ENCODE data around the gene NOBOX. TPM values are rescaled to one million over a fixed set of nuclear protein-coding genes. Genes with fewer than 3 reads are reported as not detected.
"Not testable (repeated sequence)": the region's sequence is repeated elsewhere in the genome, so short reads cannot be mapped to it uniquely, and the experiment has no call there.

The NOBOX gene
- total RNA-seq, 4 donors from 2014 or later, result not detected

GRCh38 chr7:144386741-144387140 lies 16.8 kb downstream of the NOBOX start:
- Histone ChIP-seq H3K4me3 (no peak overlapping the region), H3K9me3 (no peaks in the 10 kb centered on the region), H3K4me1 (peaks cover 0 to under 1% (median 0%) of the 10 kb centered on the region in 4 donors), H3K27me3 (no peaks in the 10 kb centered on the region), H3K27ac (no peak overlapping the region), H3K36me3 (no peaks in the 10 kb centered on the region)
- no peak for DNase-seq (ENCODE audit: low spot score in 2 of 2)
- no peak for TF ChIP-seq POLR2A (IDR thresholded peaks at IDR 0.05)
- no peak for TF ChIP-seq EP300 (IDR thresholded peaks at IDR 0.05)
- TF ChIP-seq, protein P1, sequence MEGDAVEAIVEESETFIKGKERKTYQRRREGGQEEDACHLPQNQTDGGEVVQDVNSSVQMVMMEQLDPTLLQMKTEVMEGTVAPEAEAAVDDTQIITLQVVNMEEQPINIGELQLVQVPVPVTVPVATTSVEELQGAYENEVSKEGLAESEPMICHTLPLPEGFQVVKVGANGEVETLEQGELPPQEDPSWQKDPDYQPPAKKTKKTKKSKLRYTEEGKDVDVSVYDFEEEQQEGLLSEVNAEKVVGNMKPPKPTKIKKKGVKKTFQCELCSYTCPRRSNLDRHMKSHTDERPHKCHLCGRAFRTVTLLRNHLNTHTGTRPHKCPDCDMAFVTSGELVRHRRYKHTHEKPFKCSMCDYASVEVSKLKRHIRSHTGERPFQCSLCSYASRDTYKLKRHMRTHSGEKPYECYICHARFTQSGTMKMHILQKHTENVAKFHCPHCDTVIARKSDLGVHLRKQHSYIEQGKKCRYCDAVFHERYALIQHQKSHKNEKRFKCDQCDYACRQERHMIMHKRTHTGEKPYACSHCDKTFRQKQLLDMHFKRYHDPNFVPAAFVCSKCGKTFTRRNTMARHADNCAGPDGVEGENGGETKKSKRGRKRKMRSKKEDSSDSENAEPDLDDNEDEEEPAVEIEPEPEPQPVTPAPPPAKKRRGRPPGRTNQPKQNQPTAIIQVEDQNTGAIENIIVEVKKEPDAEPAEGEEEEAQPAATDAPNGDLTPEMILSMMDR (IDR thresholded peaks at IDR 0.05), result no peak

DNA sequence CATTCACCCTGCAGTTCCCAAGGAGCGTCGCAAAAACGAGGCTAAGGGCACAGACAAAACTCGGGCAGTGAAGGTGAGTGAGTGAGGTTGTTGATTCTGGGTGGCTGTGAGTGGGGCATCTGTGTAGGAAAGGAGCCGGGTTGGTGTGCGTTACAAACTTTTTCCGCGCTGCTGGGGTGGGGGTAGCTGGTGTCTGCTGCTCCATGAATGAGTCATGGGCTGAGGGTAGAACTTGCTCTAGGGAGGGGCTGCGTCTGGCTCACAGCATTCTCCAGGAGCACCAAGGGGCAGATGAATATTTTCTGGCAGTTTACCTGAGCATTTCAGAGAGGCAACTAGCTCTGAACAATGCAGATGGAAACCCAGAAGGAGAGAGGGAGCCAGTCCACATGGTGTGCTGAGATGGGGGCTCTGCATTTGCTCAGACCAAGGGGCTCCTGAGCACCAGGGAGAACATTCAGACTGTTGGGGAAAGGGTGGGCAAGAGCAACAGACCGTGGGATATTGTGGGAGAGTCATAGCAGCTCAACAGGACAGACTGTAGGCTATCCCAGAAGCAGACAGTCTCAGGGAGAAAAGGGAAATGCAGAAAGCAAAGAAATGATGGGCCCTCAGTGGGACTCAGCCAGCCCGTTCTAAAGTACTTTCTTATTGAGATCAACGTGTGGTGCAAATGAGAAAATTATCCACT lies 18.8 kb downstream of the NOBOX start:
- no peaks in the 10 kb centered on the region for H3K9me3 ChIP-seq
- H3K36me3 ChIP-seq, result peaks cover 0 to 10% (median 0%) of the 10 kb centered on the region in 3 donors
- H3K27me3 ChIP-seq, result no peaks in the 10 kb centered on the region
- 64 to 67% methylated on average over 12 of the region's 12 CpGs for WGBS, 2 donors
- DNase-seq (ENCODE audit: low spot score in 2 of 2), result no peak
- H3K27ac ChIP-seq, result no peak overlapping the region
- TF ChIP-seq, protein P1 (IDR thresholded peaks at IDR 0.05), result no peak
- TF ChIP-seq EP300 (IDR thresholded peaks at IDR 0.05) (no peak), POLR2A (IDR thresholded peaks at IDR 0.05) (no peak)
- no peaks in the 10 kb centered on the region for H3K4me1 ChIP-seq
- no peak overlapping the region for H3K4me3 ChIP-seq

GRCh38 chr7:144384071-144384470 lies 19.4 kb downstream of the NOBOX start:
- Histone ChIP-seq H3K9me3 (no peaks in the 10 kb centered on the region), H3K27me3 (no peaks in the 10 kb centered on the region), H3K4me3 (no peak overlapping the region), H3K27ac (no peak overlapping the region), H3K36me3 (peaks cover 0 to 16% (median 0%) of the 10 kb centered on the region in 3 donors), H3K4me1 (no peaks in the 10 kb centered on the region)
- 69 to 70% methylated on average over 4 of the region's 4 CpGs for WGBS, 2 donors
- DNase-seq (ENCODE audit: low spot score in 2 of 2), result no peak
- TF ChIP-seq, protein P1 (IDR thresholded peaks at IDR 0.05), result no peak
- TF ChIP-seq POLR2A (IDR thresholded peaks at IDR 0.05) (no peak), EP300 (IDR thresholded peaks at IDR 0.05) (no peak)

GRCh38 chr7:144379776-144380384 lies 23.6 kb downstream of the NOBOX start:
- no peak for TF ChIP-seq EP300 (IDR thresholded peaks at IDR 0.05)
- no peak for TF ChIP-seq POLR2A (IDR thresholded peaks at IDR 0.05)
- TF ChIP-seq, protein P1 (IDR thresholded peaks at IDR 0.05), result no peak
- no peak for DNase-seq (ENCODE audit: low spot score in 2 of 2)
- Histone ChIP-seq H3K4me1 (no peaks in the 10 kb centered on the region), H3K27me3 (no peaks in the 10 kb centered on the region), H3K9me3 (no peaks in the 10 kb centered on the region), H3K4me3 (no peak overlapping the region), H3K27ac (no peak overlapping the region), H3K36me3 (peaks cover 0 to 37% (median 0%) of the 10 kb centered on the region in 3 donors)
- 94 to 95% methylated on average over 11 of the region's 11 CpGs for WGBS, 2 donors

DNA sequence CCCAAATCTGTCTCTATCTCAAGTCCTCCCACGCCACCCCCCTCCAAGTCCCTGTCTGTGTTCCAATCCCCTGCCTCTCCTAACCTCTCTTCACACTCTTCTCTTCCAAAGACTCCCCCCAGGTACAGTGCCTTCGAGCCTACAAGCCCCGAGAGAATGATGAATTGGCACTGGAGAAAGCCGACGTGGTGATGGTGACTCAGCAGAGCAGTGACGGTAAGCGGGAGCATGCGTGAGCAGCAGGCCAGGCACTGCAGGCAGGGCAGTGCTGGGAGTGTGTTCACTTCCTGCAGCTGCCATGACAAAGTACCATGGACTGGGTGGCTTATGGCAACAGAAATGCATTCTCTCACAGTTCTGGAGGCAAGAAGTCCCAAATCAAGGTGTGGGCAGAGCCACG lies 24.8 kb downstream of the NOBOX start:
- no peak for TF ChIP-seq EP300 (IDR thresholded peaks at IDR 0.05)
- TF ChIP-seq, protein P1 (IDR thresholded peaks at IDR 0.05), result no peak
- TF ChIP-seq POLR2A (IDR thresholded peaks at IDR 0.05), result no peak
- DNase-seq (ENCODE audit: low spot score in 2 of 2), result no peak
- no peaks in the 10 kb centered on the region for H3K9me3 ChIP-seq

GRCh38 chr7:144369221-144369620 lies 34.3 kb downstream of the NOBOX start:
- not testable (repeated sequence) for H3K27ac ChIP-seq; H3K4me1 ChIP-seq; DNase-seq (ENCODE audit: low spot score in 2 of 2); H3K4me3 ChIP-seq; H3K27me3 ChIP-seq; H3K36me3 ChIP-seq; H3K9me3 ChIP-seq
- WGBS, 2 donors, result 96 to 100% methylated on average over 4 of the region's 7 CpGs

More for the DNA sequence above, 24.8 kb downstream of the NOBOX start:
- no peaks in the 10 kb centered on the region for H3K4me1 ChIP-seq
- H3K4me3 ChIP-seq, result no peak overlapping the region
- H3K36me3 ChIP-seq, result peaks cover 0 to 37% (median 0%) of the 10 kb centered on the region in 3 donors
- 89 to 96% methylated on average over 9 of the region's 9 CpGs for WGBS, 2 donors
- no peaks in the 10 kb centered on the region for H3K27me3 ChIP-seq
- no peak overlapping the region for H3K27ac ChIP-seq

DNA sequence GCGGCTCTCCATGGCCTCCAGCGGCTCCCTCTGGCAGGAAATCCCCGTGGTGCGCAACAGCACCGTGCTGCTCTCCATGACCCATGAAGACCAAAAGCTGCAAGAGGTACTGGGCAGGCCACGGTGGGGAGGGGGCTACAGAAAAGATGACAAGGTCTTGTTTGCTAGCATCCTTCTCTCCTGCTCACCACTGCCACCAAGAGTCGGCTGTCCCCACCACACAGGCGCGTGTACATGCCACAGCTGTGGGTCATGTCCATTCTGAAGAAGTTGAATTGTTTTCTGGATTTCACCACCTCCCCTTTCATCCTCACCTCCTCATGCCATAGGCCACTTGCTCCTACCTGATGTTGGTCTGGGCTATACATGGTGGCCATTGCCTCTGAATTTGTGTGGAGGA lies 36.2 kb downstream of the NOBOX start:
- H3K9me3 ChIP-seq; H3K27ac ChIP-seq; H3K4me3 ChIP-seq; H3K27me3 ChIP-seq; H3K4me1 ChIP-seq; H3K36me3 ChIP-seq; DNase-seq (ENCODE audit: low spot score in 2 of 2): not testable (repeated sequence)
- WGBS, 2 donors, result no CpG with 5 or more reads among the region's 9 CpGs

GRCh38 chr7:144365523-144365922 lies 38.0 kb downstream of the NOBOX start:
- DNase-seq (ENCODE audit: low spot score in 2 of 2); H3K4me3 ChIP-seq; H3K9me3 ChIP-seq; H3K36me3 ChIP-seq; H3K4me1 ChIP-seq; H3K27me3 ChIP-seq; H3K27ac ChIP-seq: not testable (repeated sequence)
- no CpG with 5 or more reads among the region's 6 CpGs for WGBS, 2 donors

Data from tibial nerve (tissue), 4 donors.